A673 (cell line): ENCODE measurements around the gene WDFY4. TPM values are rescaled to one million over a fixed set of nuclear protein-coding genes. Genes with fewer than 3 reads are reported as not detected.

Source experiments
- BruUV-seq: library from RNA; stranded (reverse); fragments of 400-500 nt; replicated peaks from 2 replicates; lab custom pipeline; 2021; lab: Mats Ljungman, UMichigan
- CTCF ChIA-PET: fragments of 300-600 bp; sonication (Branson Sonifier 250); formaldehyde crosslinking; loops from one replicate; lab custom pipeline; 2022; ENCODE audit warnings: antibody characterized with exemption; lab: Charles Lee
- POLR2A ChIA-PET: fragments of 300-600 bp; sonication (Branson Sonifier 250); formaldehyde crosslinking; loops from one replicate; lab custom pipeline; 2022; ENCODE audit warnings: antibody characterized with exemption; ENCODE audit not compliant: low non-redundant PET; lab: Charles Lee
- DNase-seq: peaks from one replicate; pipeline ENCODE4 v3.0.0-alpha.2; 2015; ENCODE audit warnings: low spot score
- H3K27ac ChIP-seq: fragments of 200-600 bp; sonication (generic); 2 replicates; pipeline ENCODE4 v1.5.1; 2016; ENCODE audit warnings: mixed run types, low read depth, mild to moderate bottlenecking, mixed read lengths, antibody characterized with exemption, low read length; ENCODE audit not compliant: poor library complexity, severe bottlenecking
- H3K27me3 ChIP-seq: fragments of 200-600 bp; sonication (generic); replicated peaks from 2 replicates; pipeline ENCODE4 v1.6.1; 2017; ENCODE audit warnings: mixed run types, low read depth, mild to moderate bottlenecking, mixed read lengths, antibody characterized with exemption, low read length; ENCODE audit not compliant: insufficient read depth, poor library complexity
- H3K36me3 ChIP-seq: fragments of 200-600 bp; sonication (generic); 2 replicates; pipeline ENCODE4 v1.6.1; 2016; ENCODE audit warnings: mixed run types, mild to moderate bottlenecking, mixed read lengths, antibody characterized with exemption, low read length; ENCODE audit not compliant: insufficient read depth, poor library complexity, severe bottlenecking
- H3K4me1 ChIP-seq: fragments of 200-600 bp; sonication (generic); 2 replicates; pipeline ENCODE4 v1.6.1; 2017; ENCODE audit warnings: mixed run types, mild to moderate bottlenecking, mixed read lengths, antibody characterized with exemption, low read length; ENCODE audit not compliant: insufficient read depth, poor library complexity, severe bottlenecking
- H3K4me3 ChIP-seq: fragments of 200-600 bp; sonication (generic); 2 replicates; pipeline ENCODE4 v1.5.1; 2016; ENCODE audit warnings: low read depth, mixed run types, mild to moderate bottlenecking, mixed read lengths, low read length; ENCODE audit not compliant: poor library complexity, severe bottlenecking
- H3K9me3 ChIP-seq: fragments of 200-600 bp; sonication (generic); 2 replicates; pipeline ENCODE4 v1.6.1; 2016; ENCODE audit warnings: mixed run types, low read depth, mild to moderate bottlenecking, mixed read lengths, antibody characterized with exemption, low read length; ENCODE audit not compliant: poor library complexity, severe bottlenecking
- CTCF ChIP-seq: fragments of 300-800, 200-600 bp; sonication (generic); conservative IDR thresholded peaks from 2 replicates; pipeline ENCODE4 v1.5.1; 2017; ENCODE audit warnings: low read depth, mild to moderate bottlenecking, antibody characterized with exemption, low read length, moderate library complexity, mixed read lengths
- EZH2 ChIP-seq: fragments of 200-600 bp; sonication (generic); IDR thresholded peaks from 2 replicates; pipeline ENCODE4 v1.6.1; 2017; ENCODE audit warnings: borderline replicate concordance, low read depth, mild to moderate bottlenecking, mixed read lengths, antibody characterized with exemption, low read length; ENCODE audit not compliant: poor library complexity, severe bottlenecking
- intact Hi-C: fragments of 100-400 bp; cut with micrococcal nuclease; formaldehyde crosslinking; loops from one replicate; pipeline ENCODE4 v1.10.0; 2022; ENCODE audit not compliant: unreplicated experiment
- total RNA-seq: library from RNA; stranded (reverse); gene quantifications from 2 replicates; pipeline ENCODE4 v1.2.3, GENCODE V29; 2021

Gene WDFY4
- total RNA-seq, 1 experiment from 2014 or later, result not detected

GRCh38 chr10:48881937-48882336 lies 197.3 kb downstream of the WDFY4 start:
- ChIA-PET POLR2A (no interaction called here), CTCF (no interaction called here)
- Histone ChIP-seq H3K36me3 (no peaks in the 10 kb centered on the region), H3K4me1 (no peaks in the 10 kb centered on the region), H3K4me3 (no peak overlapping the region), H3K27ac (no peak overlapping the region), H3K27me3 (no peaks in the 10 kb centered on the region), H3K9me3 (no peaks in the 10 kb centered on the region)
- intact Hi-C loops, result loop anchor here (10.0 kb wide), 1 partner anchor 283 kb away; no protein-coding TSS in a partner anchor
- BruUV-seq, result no TSS peak
- TF ChIP-seq EZH2, result no peak
- TF ChIP-seq CTCF, result no peak
- DNase-seq, result no peak

- Histone ChIP-seq H3K27ac (no peak overlapping the region), H3K9me3 (no peaks in the 10 kb centered on the region), H3K4me1 (no peaks in the 10 kb centered on the region), H3K36me3 (no peaks in the 10 kb centered on the region), H3K27me3 (no peaks in the 10 kb centered on the region), H3K4me3 (no peak overlapping the region)
- intact Hi-C loops, result loop anchor here (10.0 kb wide), 1 partner anchor 282 kb away; no protein-coding TSS in a partner anchor
- no peak for DNase-seq
- POLR2A ChIA-PET, result no interaction called here
- no TSS peak for BruUV-seq
- no peak for TF ChIP-seq EZH2
- no peak for TF ChIP-seq CTCF
- CTCF ChIA-PET, result no interaction called here
Measured at GRCh38 chr10:48882881-48883280, 198.2 kb downstream of the WDFY4 start.

- Histone ChIP-seq H3K36me3 (no peaks in the 10 kb centered on the region), H3K4me1 (no peaks in the 10 kb centered on the region), H3K4me3 (no peak overlapping the region), H3K27ac (no peak overlapping the region), H3K27me3 (no peaks in the 10 kb centered on the region), H3K9me3 (no peaks in the 10 kb centered on the region)
- TF ChIP-seq CTCF, result no peak
- TF ChIP-seq EZH2, result no peak
- no TSS peak for BruUV-seq
- intact Hi-C loops, result loop anchor here (10.0 kb wide), 1 partner anchor 281 kb away; no protein-coding TSS in a partner anchor
- DNase-seq, result no peak
- POLR2A ChIA-PET, result no interaction called here
- CTCF ChIA-PET, result no interaction called here
Measured at GRCh38 chr10:48883701-48884100, 199.0 kb downstream of the WDFY4 start.
